Embryonic facial prominence (tissue), 1 donor: ENCODE results near the gene SLC35B2.

ENCODE experiments used
- DNase-seq: peaks from one replicate; pipeline ENCODE4 v3.0.0-alpha.2; 2016; ENCODE audit errors: extremely low spot score

The SLC35B2 gene

GRCh38 chr6:44253307-44254101, 3.8 kb downstream of the SLC35B2 start:
- no peak for DNase-seq

- DNase-seq = no peak
Observed at GRCh38 chr6:44251576-44252524, 5.5 kb downstream of the SLC35B2 start.

- DNase-seq = no peak
Observed at GRCh38 chr6:44250718-44251123, 6.6 kb downstream of the SLC35B2 start.

GRCh38 chr6:44250067-44250717, 7.1 kb downstream of the SLC35B2 start:
- DNase-seq = no peak

GRCh38 chr6:44249082-44249748, 8.1 kb downstream of the SLC35B2 start:
- DNase-seq = no peak

GRCh38 chr6:44248579-44248978, 8.7 kb downstream of the SLC35B2 start:
- DNase-seq = no peak

GRCh38 chr6:44247338-44248302, 9.7 kb downstream of the SLC35B2 start:
- DNase-seq = no peak

GRCh38 chr6:44246663-44247337, 10.5 kb downstream of the SLC35B2 start, which contains the start of gene HSP90AB1:
TSS of gene HSP90AB1 (plus strand) at chr6:44247101. CDS start at chr6:44248630, 1,529 bp downstream.
- DNase-seq = peak; percentile 97

GRCh38 chr6:44245912-44246662, 11.2 kb downstream of the SLC35B2 start:
- DNase-seq = no peak

GRCh38 chr6:44245391-44245911, 11.9 kb downstream of the SLC35B2 start:
- no peak for DNase-seq

GRCh38 chr6:44243345-44243744, 14.0 kb downstream of the SLC35B2 start:
- no peak for DNase-seq

GRCh38 chr6:44238687-44239350, 18.5 kb downstream of the SLC35B2 start:
- DNase-seq = no peak

- no peak for DNase-seq
Observed at GRCh38 chr6:44237813-44238433, 19.4 kb downstream of the SLC35B2 start.

- DNase-seq = peak; percentile 68
Observed at GRCh38 chr6:44237021-44237812, 20.1 kb downstream of the SLC35B2 start.

GRCh38 chr6:44235891-44236516, 21.3 kb downstream of the SLC35B2 start:
- DNase-seq = no peak

- DNase-seq = no peak
Observed at GRCh38 chr6:44235269-44235668, 22.1 kb downstream of the SLC35B2 start.
